Activated CD8-positive, alpha-beta memory T cell treated with anti-CD3 and anti-CD28 coated beads, Interleukin-2, amount 50 U/mL, for 24 hours (primary cell): ENCODE data around the gene TIMP3.
A peak's percentile ranks its signal among the peaks of the same experiment; 100 is the strongest.

ENCODE experiments used
- DNase-seq: peaks from one replicate; pipeline ENCODE4 v3.0.0-alpha.2; 2020; ENCODE audit errors: extremely low read depth

The TIMP3 gene

GRCh38 chr22:32786027-32786418, 15.5 kb upstream of the TIMP3 start:
- DNase-seq: no peak

- no peak for DNase-seq
Observed at GRCh38 chr22:32788904-32789624, 12.4 kb upstream of the TIMP3 start.

- DNase-seq: no peak
Observed at GRCh38 chr22:32789797-32790620, 11.5 kb upstream of the TIMP3 start.

- DNase-seq: no peak
Observed at GRCh38 chr22:32791056-32791455, 10.4 kb upstream of the TIMP3 start.

- DNase-seq: no peak
Observed at GRCh38 chr22:32791485-32791884, 10.0 kb upstream of the TIMP3 start.

GRCh38 chr22:32793589-32793988, 7.9 kb upstream of the TIMP3 start:
- DNase-seq: no peak

- DNase-seq: no peak
Observed at GRCh38 chr22:32794449-32795213, 6.9 kb upstream of the TIMP3 start.

- DNase-seq: no peak
Observed at GRCh38 chr22:32795214-32795596, 6.3 kb upstream of the TIMP3 start.

- DNase-seq: peak; percentile 29
Observed at GRCh38 chr22:32796865-32797573, 4.5 kb upstream of the TIMP3 start.

- no peak for DNase-seq
Observed at GRCh38 chr22:32799496-32799895, 2.0 kb upstream of the TIMP3 start.

- DNase-seq: no peak
Observed at GRCh38 chr22:32800158-32800882, 1.2 kb upstream of the TIMP3 start.

- DNase-seq: no peak
Observed at GRCh38 chr22:32800994-32801536, 440 bp upstream of the TIMP3 start.

GRCh38 chr22:32802237-32802765, 796 bp downstream of the TIMP3 start:
- no peak for DNase-seq

- DNase-seq: no peak
Observed at GRCh38 chr22:32803020-32803737, 1.7 kb downstream of the TIMP3 start.

GRCh38 chr22:32803738-32804435, 2.4 kb downstream of the TIMP3 start:
- no peak for DNase-seq

GRCh38 chr22:32804531-32805360, 3.2 kb downstream of the TIMP3 start:
- no peak for DNase-seq

GRCh38 chr22:32805361-32805881, 3.9 kb downstream of the TIMP3 start:
- DNase-seq: no peak

- DNase-seq: no peak
Observed at GRCh38 chr22:32806296-32806695, 4.8 kb downstream of the TIMP3 start.
